Measurements from ENCODE around the gene GPS2.

- TF ChIP-seq POLR2AphosphoS5 (IDR thresholded peaks at IDR 0.05), result peak in 1 of 3 donors; percentile 20
- no peak for TF ChIP-seq CTCF (IDR thresholded peaks at IDR 0.05 in 8 of 11, conservative IDR thresholded peaks at IDR 0.05 in 3 of 11)
Measured at GRCh38 chr17:7312432-7313087, 2.6 kb downstream of the GPS2 start.

Measured in spleen (tissue), 7 donors.